Activated naive CD4-positive, alpha-beta T cell treated with anti-CD3 and anti-CD28 coated beads, Interleukin-2, amount 50 U/mL, for 24 hours (primary cell): ENCODE results near the gene ACP2.
A peak's percentile ranks its signal among the peaks of the same experiment; 100 is the strongest.

Experiments used
- H3K27ac Mint-ChIP-seq: one replicate; pipeline ENCODE4 v1.8.0; 2021; ENCODE audit warnings: mild to moderate bottlenecking, mixed read lengths
- H3K27me3 Mint-ChIP-seq: one replicate; pipeline ENCODE4 v1.8.0; 2021; ENCODE audit warnings: mixed read lengths
- H3K36me3 Mint-ChIP-seq: one replicate; pipeline ENCODE4 v1.8.0; 2021; ENCODE audit warnings: mixed read lengths
- H3K4me1 Mint-ChIP-seq: one replicate; pipeline ENCODE4 v1.8.0; 2021; ENCODE audit warnings: mixed read lengths
- H3K4me3 Mint-ChIP-seq: one replicate; pipeline ENCODE4 v1.8.0; 2021; ENCODE audit warnings: mild to moderate bottlenecking, mixed read lengths
- H3K9me3 Mint-ChIP-seq: one replicate; pipeline ENCODE4 v1.8.0; 2021; ENCODE audit warnings: mixed read lengths

ACP2 gene

GRCh38 chr11:47257517-47258316 is 9.1 kb upstream of the ACP2 start, which contains the start of gene NR1H3:
Gene NR1H3 (plus strand): TSS chr11:47257996. CDS start chr11:47259217, 1,221 bp downstream.
- Mint-ChIP-seq H3K4me3 (no peak within 1 kb of the TSS), H3K27ac (no peak within 1 kb of the TSS)

GRCh38 chr11:47257177-47257516 is 8.5 kb upstream of the ACP2 start:
- no peaks in the 10 kb centered on the region for H3K27me3 Mint-ChIP-seq
- peaks cover 26% of the 10 kb centered on the region for H3K4me1 Mint-ChIP-seq

More at GRCh38 chr11:47257517-47258316, 9.1 kb upstream of the ACP2 start, which contains the start of gene NR1H3:
- Mint-ChIP-seq H3K36me3 (no peaks in the 10 kb centered on the region), H3K9me3 (no peaks in the 10 kb centered on the region), H3K27me3 (no peaks in the 10 kb centered on the region), H3K4me1 (peaks cover 26% of the 10 kb centered on the region)

GRCh38 chr11:47256374-47256773 is 7.8 kb upstream of the ACP2 start:
- H3K27ac Mint-ChIP-seq, result no peak overlapping the region
- no peak overlapping the region for H3K4me3 Mint-ChIP-seq
- no peaks in the 10 kb centered on the region for H3K36me3 Mint-ChIP-seq
- H3K27me3 Mint-ChIP-seq, result no peaks in the 10 kb centered on the region
- peaks cover 26% of the 10 kb centered on the region for H3K4me1 Mint-ChIP-seq
- no peaks in the 10 kb centered on the region for H3K9me3 Mint-ChIP-seq

More at GRCh38 chr11:47257177-47257516, 8.5 kb upstream of the ACP2 start:
- H3K4me3 Mint-ChIP-seq, result no peak overlapping the region
- H3K36me3 Mint-ChIP-seq, result no peaks in the 10 kb centered on the region
- H3K27ac Mint-ChIP-seq, result no peak overlapping the region
- H3K9me3 Mint-ChIP-seq, result no peaks in the 10 kb centered on the region

GRCh38 chr11:47254386-47254785 is 5.8 kb upstream of the ACP2 start:
- Mint-ChIP-seq H3K9me3 (no peaks in the 10 kb centered on the region), H3K4me3 (no peak overlapping the region), H3K36me3 (no peaks in the 10 kb centered on the region), H3K27me3 (no peaks in the 10 kb centered on the region), H3K4me1 (peaks cover 20% of the 10 kb centered on the region), H3K27ac (no peak overlapping the region)

GRCh38 chr11:47253660-47254059 is 5.0 kb upstream of the ACP2 start:
- Mint-ChIP-seq H3K9me3 (no peaks in the 10 kb centered on the region), H3K27ac (no peak overlapping the region), H3K4me3 (no peak overlapping the region), H3K4me1 (peaks cover 15% of the 10 kb centered on the region), H3K27me3 (no peaks in the 10 kb centered on the region), H3K36me3 (no peaks in the 10 kb centered on the region)

- H3K9me3 Mint-ChIP-seq, result no peaks in the 10 kb centered on the region
- H3K27ac Mint-ChIP-seq, result no peak overlapping the region
- H3K4me1 Mint-ChIP-seq, result peaks cover 26% of the 10 kb centered on the region
- H3K27me3 Mint-ChIP-seq, result no peaks in the 10 kb centered on the region
- H3K36me3 Mint-ChIP-seq, result no peaks in the 10 kb centered on the region
- no peak overlapping the region for H3K4me3 Mint-ChIP-seq
These were observed 3.1 kb upstream of the ACP2 start for GRCh38 chr11:47251751-47252150.

GRCh38 chr11:47249378-47249715 is 733 bp upstream of the ACP2 start:
- Mint-ChIP-seq H3K4me1 (peaks cover 17% of the 10 kb centered on the region), H3K27ac (no peak overlapping the region), H3K4me3 (peak overlapping the region; percentile 97), H3K36me3 (no peaks in the 10 kb centered on the region), H3K9me3 (no peaks in the 10 kb centered on the region), H3K27me3 (no peaks in the 10 kb centered on the region)

GRCh38 chr11:47248304-47248663 is 330 bp downstream of the ACP2 start:
- no peaks in the 10 kb centered on the region for H3K27me3 Mint-ChIP-seq
- H3K4me3 Mint-ChIP-seq, result peak overlapping the region; percentile 97
- H3K27ac Mint-ChIP-seq, result peak overlapping the region; percentile 98
- peaks cover 17% of the 10 kb centered on the region for H3K4me1 Mint-ChIP-seq
- H3K36me3 Mint-ChIP-seq, result no peaks in the 10 kb centered on the region
- no peaks in the 10 kb centered on the region for H3K9me3 Mint-ChIP-seq

GRCh38 chr11:47247502-47247901 is 1.1 kb downstream of the ACP2 start:
- H3K27ac Mint-ChIP-seq, result no peak overlapping the region

GRCh38 chr11:47245611-47246357 is 2.8 kb downstream of the ACP2 start:
- H3K9me3 Mint-ChIP-seq, result no peaks in the 10 kb centered on the region
- peaks cover 21% of the 10 kb centered on the region for H3K4me1 Mint-ChIP-seq
- peaks cover 12% of the 10 kb centered on the region for H3K36me3 Mint-ChIP-seq
- no peak overlapping the region for H3K4me3 Mint-ChIP-seq
- H3K27ac Mint-ChIP-seq, result peak overlapping the region; percentile 35
- H3K27me3 Mint-ChIP-seq, result no peaks in the 10 kb centered on the region

More at GRCh38 chr11:47247502-47247901, 1.1 kb downstream of the ACP2 start:
- Mint-ChIP-seq H3K27me3 (no peaks in the 10 kb centered on the region), H3K36me3 (no peaks in the 10 kb centered on the region), H3K9me3 (no peaks in the 10 kb centered on the region), H3K4me3 (peak overlapping the region; percentile 97), H3K4me1 (peaks cover 17% of the 10 kb centered on the region)

- H3K9me3 Mint-ChIP-seq, result no peaks in the 10 kb centered on the region
- H3K4me3 Mint-ChIP-seq, result no peak overlapping the region
- peaks cover 15% of the 10 kb centered on the region for H3K36me3 Mint-ChIP-seq
These were observed 3.9 kb downstream of the ACP2 start for GRCh38 chr11:47244448-47245350.

GRCh38 chr11:47243454-47243853 is 5.2 kb downstream of the ACP2 start:
- H3K4me1 Mint-ChIP-seq, result peaks cover 21% of the 10 kb centered on the region

More at GRCh38 chr11:47244448-47245350, 3.9 kb downstream of the ACP2 start:
- H3K27me3 Mint-ChIP-seq, result no peaks in the 10 kb centered on the region
- no peak overlapping the region for H3K27ac Mint-ChIP-seq
- H3K4me1 Mint-ChIP-seq, result peaks cover 21% of the 10 kb centered on the region

GRCh38 chr11:47242596-47243192 is 5.9 kb downstream of the ACP2 start:
- Mint-ChIP-seq H3K27ac (no peak overlapping the region), H3K9me3 (no peaks in the 10 kb centered on the region), H3K4me1 (peaks cover 16% of the 10 kb centered on the region), H3K36me3 (peaks cover 15% of the 10 kb centered on the region), H3K27me3 (no peaks in the 10 kb centered on the region), H3K4me3 (no peak overlapping the region)

More at GRCh38 chr11:47243454-47243853, 5.2 kb downstream of the ACP2 start:
- H3K27me3 Mint-ChIP-seq, result no peaks in the 10 kb centered on the region
- no peaks in the 10 kb centered on the region for H3K9me3 Mint-ChIP-seq
- H3K4me3 Mint-ChIP-seq, result no peak overlapping the region
- no peak overlapping the region for H3K27ac Mint-ChIP-seq
- peaks cover 15% of the 10 kb centered on the region for H3K36me3 Mint-ChIP-seq

GRCh38 chr11:47241841-47242301 is 6.7 kb downstream of the ACP2 start:
- Mint-ChIP-seq H3K27ac (peak overlapping the region; percentile 72), H3K27me3 (no peaks in the 10 kb centered on the region), H3K9me3 (no peaks in the 10 kb centered on the region), H3K4me1 (peaks cover 11% of the 10 kb centered on the region), H3K36me3 (peaks cover 15% of the 10 kb centered on the region), H3K4me3 (no peak overlapping the region)

GRCh38 chr11:47239852-47240251 is 8.8 kb downstream of the ACP2 start:
- peaks cover 24% of the 10 kb centered on the region for H3K4me1 Mint-ChIP-seq
- H3K36me3 Mint-ChIP-seq, result peaks cover 17% of the 10 kb centered on the region
- H3K27me3 Mint-ChIP-seq, result no peaks in the 10 kb centered on the region
- H3K9me3 Mint-ChIP-seq, result no peaks in the 10 kb centered on the region
- no peak overlapping the region for H3K4me3 Mint-ChIP-seq
- peak overlapping the region; percentile 82 for H3K27ac Mint-ChIP-seq
